Breast epithelium (tissue), 4 donors: ENCODE data around the gene RHOT2. TPM values are rescaled to one million over a fixed set of nuclear protein-coding genes. Genes with fewer than 3 reads are reported as not detected.

Source experiments
- DNase-seq, 2 donors: peaks; one replicate each; pipeline ENCODE4 v3.0.0-alpha.2; 2019; ENCODE audit warnings: low spot score in 2 of 2
- H3K27ac ChIP-seq, 2 donors: fragments of 200-600 bp; sonication (generic) in 1 of 2; one replicate each; pipeline ENCODE4 v1.5.1; 2016 to 2019; ENCODE audit warnings: mild to moderate bottlenecking in 1 of 2
- H3K27me3 ChIP-seq, 2 donors: fragments of 200-600 bp; sonication (generic) in 1 of 2; one replicate each; pipeline versions ENCODE4 v1.5.1 to v1.6.0; 2017 to 2019; ENCODE audit warnings: control low read depth in 1 of 2, mild to moderate bottlenecking in 1 of 2
- H3K36me3 ChIP-seq: fragments of 200-600 bp; one replicate; pipeline ENCODE4 v1.5.1; 2019
- H3K4me1 ChIP-seq, 2 donors: fragments of 200-600 bp; sonication (generic); one replicate each; pipeline ENCODE4 v1.5.1; 2016 to 2019; ENCODE audit warnings: control low read depth in 1 of 2
- H3K4me3 ChIP-seq, 3 donors: fragments of 200-600 bp; sonication (generic); 1 replicate in 2 of 3; 2 replicates in 1 of 3; pipeline ENCODE4 v1.5.1; 2016 to 2019; ENCODE audit warnings: mild to moderate bottlenecking in 3 of 3, moderate library complexity in 2 of 3
- H3K9me3 ChIP-seq, 2 donors: fragments of 200-600 bp; sonication (generic) in 1 of 2; one replicate each; pipeline ENCODE4 v1.5.1; 2016 to 2019; ENCODE audit warnings: control low read depth in 1 of 2
- CTCF ChIP-seq, 3 donors: fragments of 450-650 bp; IDR thresholded peaks; one replicate each; pipeline ENCODE4 v1.5.1; 2016 to 2017; ENCODE audit warnings: antibody characterized with exemption in 3 of 3, mild to moderate bottlenecking in 3 of 3, moderate library complexity in 3 of 3
- POLR2A ChIP-seq: fragments of 450-650 bp; IDR thresholded peaks from one replicate; pipeline ENCODE4 v1.6.1; 2016; ENCODE audit warnings: antibody characterized with exemption, mild to moderate bottlenecking, moderate library complexity
- POLR2AphosphoS5 ChIP-seq, 3 donors: sonication (generic); formaldehyde crosslinking; IDR thresholded peaks; one replicate each; pipeline ENCODE4 v1.6.1; 2017; ENCODE audit warnings: antibody characterized with exemption in 3 of 3
- intact Hi-C: fragments of 100-400 bp; cut with DNase I; formaldehyde crosslinking; loops from one replicate; pipeline ENCODE4 v1.15.1; 2023; ENCODE audit warnings: low total_unique reads
- total RNA-seq, 3 donors: library from RNA; depleted of rRNA; stranded (reverse); fragments of >200 nt; gene quantifications; one replicate each; pipeline ENCODE4 v1.1.0, GENCODE V29; 2016

The RHOT2 gene
- total RNA-seq, 3 donors from 2014 or later = 39.4 to 90.8 (median 66.9) TPM

DNA sequence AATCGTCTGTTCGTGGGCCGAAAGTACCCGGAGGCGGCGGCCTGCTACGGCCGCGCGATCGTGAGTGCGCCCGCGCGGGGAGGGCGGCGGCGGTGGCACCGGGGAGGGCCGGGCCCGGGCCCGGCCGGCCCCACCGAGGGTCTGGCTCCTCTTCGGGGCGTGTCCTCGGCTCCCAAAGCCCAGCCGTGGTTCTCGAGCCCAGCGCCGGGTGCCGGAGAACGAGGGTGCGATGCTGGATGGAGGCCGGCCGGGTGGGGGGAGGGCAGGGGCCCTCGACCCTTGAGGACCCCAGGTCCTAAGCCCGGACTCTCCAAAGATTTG, 12.7 kb downstream of the RHOT2 start:
- H3K9me3 ChIP-seq = no peaks in the 10 kb centered on the region
- peaks cover 17 to 41% of the 10 kb centered on the region in 2 donors for H3K4me1 ChIP-seq
- intact Hi-C loops = no loop called here
- no peaks in the 10 kb centered on the region for H3K36me3 ChIP-seq
- no peak for TF ChIP-seq POLR2AphosphoS5 (IDR thresholded peaks at IDR 0.05)
- TF ChIP-seq CTCF (IDR thresholded peaks at IDR 0.05) = no peak
- TF ChIP-seq POLR2A = no peak
- H3K27ac ChIP-seq = peak overlapping the region; percentile 80 to 96
- DNase-seq = no peak
- H3K4me3 ChIP-seq = peak overlapping the region; percentile 72 to 90 (median 86)
- H3K27me3 ChIP-seq = no peaks in the 10 kb centered on the region

- DNase-seq = no peak
- intact Hi-C loops = no loop called here
- Histone ChIP-seq H3K27ac (peak overlapping the region; percentile 80 to 96), H3K4me1 (peaks cover 17 to 41% of the 10 kb centered on the region in 2 donors), H3K4me3 (peak overlapping the region; percentile 72 to 90 (median 86)), H3K9me3 (no peaks in the 10 kb centered on the region), H3K36me3 (no peaks in the 10 kb centered on the region), H3K27me3 (no peaks in the 10 kb centered on the region)
- TF ChIP-seq POLR2AphosphoS5 (IDR thresholded peaks at IDR 0.05) (no peak), POLR2A (no peak), CTCF (IDR thresholded peaks at IDR 0.05) (no peak)
Measured at GRCh38 chr16:680967-681745, 13.2 kb downstream of the RHOT2 start.

DNA sequence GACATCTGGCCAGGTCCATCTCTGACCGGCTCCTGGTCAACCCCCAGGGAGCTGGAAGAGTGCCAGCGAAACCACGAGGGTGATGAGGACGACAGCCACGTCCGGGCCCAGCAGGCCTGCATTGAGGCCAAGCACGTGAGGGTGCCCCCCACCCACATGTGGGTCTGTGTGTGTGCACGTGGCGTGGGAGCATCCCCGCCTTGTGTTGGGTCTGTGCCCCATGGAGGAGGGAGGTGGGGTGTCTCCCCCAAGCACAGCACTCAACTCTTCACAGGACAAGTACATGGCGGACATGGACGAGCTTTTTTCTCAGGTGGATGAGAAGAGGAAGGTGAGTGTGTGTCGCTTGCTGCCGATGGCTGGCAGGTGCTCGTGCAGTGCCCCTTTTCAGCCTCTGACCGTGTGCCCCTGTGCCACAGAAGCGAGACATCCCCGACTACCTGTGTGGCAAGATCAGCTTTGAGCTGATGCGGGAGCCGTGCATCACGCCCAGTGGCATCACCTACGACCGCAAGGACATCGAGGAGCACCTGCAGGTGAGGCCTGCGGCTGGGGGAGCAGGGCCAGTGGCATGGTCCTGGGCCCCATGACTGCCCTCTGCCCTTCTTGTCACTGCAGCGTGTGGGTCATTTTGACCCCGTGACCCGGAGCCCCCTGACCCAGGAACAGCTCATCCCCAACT, 14.0 kb downstream of the RHOT2 start:
- intact Hi-C loops = no loop called here
- H3K4me3 ChIP-seq = peak overlapping the region in 2 of 3 donors; percentile 86 to 90

GRCh38 chr16:682493-683395, 14.8 kb downstream of the RHOT2 start:
- no peaks in the 10 kb centered on the region for H3K9me3 ChIP-seq
- H3K27me3 ChIP-seq = no peaks in the 10 kb centered on the region
- intact Hi-C loops = no loop called here
- TF ChIP-seq POLR2AphosphoS5 (IDR thresholded peaks at IDR 0.05) (no peak), CTCF (IDR thresholded peaks at IDR 0.05) (no peak), POLR2A (no peak)
- H3K27ac ChIP-seq = no peak overlapping the region
- H3K4me3 ChIP-seq = peak overlapping the region in 2 of 3 donors; percentile 76 to 90
- peaks cover 17 to 37% of the 10 kb centered on the region in 2 donors for H3K4me1 ChIP-seq
- DNase-seq = no peak
- H3K36me3 ChIP-seq = no peaks in the 10 kb centered on the region

More for the DNA sequence above, 14.0 kb downstream of the RHOT2 start:
- H3K4me1 ChIP-seq = peaks cover 17 to 41% of the 10 kb centered on the region in 2 donors
- H3K36me3 ChIP-seq = no peaks in the 10 kb centered on the region
- no peaks in the 10 kb centered on the region for H3K27me3 ChIP-seq
- TF ChIP-seq POLR2A = no peak
- TF ChIP-seq POLR2AphosphoS5 (IDR thresholded peaks at IDR 0.05) = no peak
- TF ChIP-seq CTCF (IDR thresholded peaks at IDR 0.05) = no peak
- H3K9me3 ChIP-seq = no peaks in the 10 kb centered on the region
- H3K27ac ChIP-seq = peak overlapping the region in 1 of 2 donors; percentile 12
- DNase-seq = no peak
